SK-N-MC (cell line): Measurements from ENCODE around the gene TBC1D2B.

Experiments used
- EZH2 ChIP-seq: fragments of 200-600 bp; sonication (generic); IDR thresholded peaks from one replicate; pipeline ENCODE4 v1.6.1; 2017; ENCODE audit warnings: antibody characterized with exemption
- POLR2AphosphoS5 ChIP-seq: IDR thresholded peaks from 2 replicates; pipeline ENCODE4 v1.6.1; 2012; ENCODE audit warnings: mild to moderate bottlenecking, low read depth, low read length, borderline replicate concordance

GRCh38 chr15:78069462-78070029 is 8.0 kb downstream of the TBC1D2B start:
- TF ChIP-seq POLR2AphosphoS5, result no peak
- TF ChIP-seq EZH2, result no peak
